ENCODE results near the gene GH1. TPM values are rescaled to one million over a fixed set of nuclear protein-coding genes. Genes with fewer than 3 reads are reported as not detected.

The GH1 gene
- total and polyA plus RNA-seq, 9 of the 15 experiments (the other 6 are each of a cell fraction or from before 2014, with no cell fraction given) = not detected

- WGBS (ENCODE audit: insufficient coverage, low coverage, missing lambda C conversion rate) = 13% methylated on average over 6 of the region's 6 CpGs
- ATAC-seq = no peak
- Histone ChIP-seq H3K27me3 (ENCODE audit: control insufficient read depth in 2 of 2, insufficient read depth in 2 of 2, low read length in 2 of 2) (peaks cover 22 to 43% of the 10 kb centered on the region in 2 experiments), H3K79me2 (ENCODE audit: control insufficient read depth, insufficient read depth, low read length) (no peaks in the 10 kb centered on the region), H4K20me1 (replicated peaks; ENCODE audit: control insufficient read depth, insufficient read depth, low read length) (no peaks in the 10 kb centered on the region; the same call in 1 of the 2 replicates), H3K9me3 (replicated peaks; ENCODE audit: control insufficient read depth, insufficient read depth, low read depth, low read length) (no peaks in the 10 kb centered on the region; the same call in 1 of the 2 replicates), H3K4me3 (no peak overlapping the region), H3K9me1 (ENCODE audit: control insufficient read depth, insufficient read depth, low read length) (no peaks in the 10 kb centered on the region), H3K9ac (ENCODE audit: insufficient read depth in 1 of 2, low read depth in 2 of 2, low read length in 2 of 2) (no peak overlapping the region), H3K4me2 (ENCODE audit: insufficient read depth, low read length) (no peak overlapping the region), H3K36me3 (ENCODE audit: control insufficient read depth, insufficient read depth, low read length) (no peaks in the 10 kb centered on the region), H2AFZ (ENCODE audit: low read depth, low read length) (no peak overlapping the region), H3K27ac (ENCODE audit: extremely low read depth, low read depth, low read length) (no peak overlapping the region), H3K4me1 (replicated peaks in 1 of 2; ENCODE audit: control insufficient read depth in 2 of 2, insufficient read depth in 2 of 2, low read length in 2 of 2) (peaks cover 0 to 24% of the 10 kb centered on the region in 2 experiments; a peak in 2 of 5 replicates)
- ChIA-PET POLR2A (no interaction called here), CTCF (ENCODE audit: low intra/inter-chr PET ratio) (interaction anchor here (0.6 kb wide), 1 partner anchor 46 kb away, joined by 3 read pairs; no protein-coding TSS in a partner anchor)
- BruUV-seq (replicated peaks) = no TSS peak
- intact Hi-C loops (cut with micrococcal nuclease) = no loop called here
- no peak for FAIRE-seq
- in situ Hi-C loops (cut with MboI) = no loop called here
- DNase-seq (ENCODE audit: extremely low read depth in 1 of 4, low spot score in 3 of 4) = no peak
- TF ChIP-seq ZNF134 (CRISPR knock-in tag; conservative IDR thresholded peaks at IDR 0.05) (no peak), CHCHD3 (CRISPR knock-in tag; IDR thresholded peaks at IDR 0.05) (no peak), TAL1 (IDR thresholded peaks at IDR 0.05) (no peak), CREB1 (IDR thresholded peaks at IDR 0.05) (no peak), CREB1 (CRISPR knock-in tag; IDR thresholded peaks at IDR 0.05) (no peak), HLTF (IDR thresholded peaks at IDR 0.05) (no peak), HDAC2 (IDR thresholded peaks at IDR 0.05) (no peak), CHD1 (IDR thresholded peaks at IDR 0.05; ENCODE audit: low read length) (no peak), NFRKB (IDR thresholded peaks at IDR 0.05; ENCODE audit: low read depth) (no peak), ZNF232 (CRISPR knock-in tag; IDR thresholded peaks at IDR 0.05) (no peak), KLF10 (CRISPR knock-in tag; IDR thresholded peaks at IDR 0.05) (no peak), CBFA2T3 (IDR thresholded peaks at IDR 0.05) (no peak), ZBTB11 (CRISPR knock-in tag; IDR thresholded peaks at IDR 0.05) (no peak), MBD2 (IDR thresholded peaks at IDR 0.05; ENCODE audit: borderline replicate concordance, low read depth) (no peak), RB1 (IDR thresholded peaks at IDR 0.05; ENCODE audit: low read depth) (no peak)
- TF ChIP-seq, protein P1, sequence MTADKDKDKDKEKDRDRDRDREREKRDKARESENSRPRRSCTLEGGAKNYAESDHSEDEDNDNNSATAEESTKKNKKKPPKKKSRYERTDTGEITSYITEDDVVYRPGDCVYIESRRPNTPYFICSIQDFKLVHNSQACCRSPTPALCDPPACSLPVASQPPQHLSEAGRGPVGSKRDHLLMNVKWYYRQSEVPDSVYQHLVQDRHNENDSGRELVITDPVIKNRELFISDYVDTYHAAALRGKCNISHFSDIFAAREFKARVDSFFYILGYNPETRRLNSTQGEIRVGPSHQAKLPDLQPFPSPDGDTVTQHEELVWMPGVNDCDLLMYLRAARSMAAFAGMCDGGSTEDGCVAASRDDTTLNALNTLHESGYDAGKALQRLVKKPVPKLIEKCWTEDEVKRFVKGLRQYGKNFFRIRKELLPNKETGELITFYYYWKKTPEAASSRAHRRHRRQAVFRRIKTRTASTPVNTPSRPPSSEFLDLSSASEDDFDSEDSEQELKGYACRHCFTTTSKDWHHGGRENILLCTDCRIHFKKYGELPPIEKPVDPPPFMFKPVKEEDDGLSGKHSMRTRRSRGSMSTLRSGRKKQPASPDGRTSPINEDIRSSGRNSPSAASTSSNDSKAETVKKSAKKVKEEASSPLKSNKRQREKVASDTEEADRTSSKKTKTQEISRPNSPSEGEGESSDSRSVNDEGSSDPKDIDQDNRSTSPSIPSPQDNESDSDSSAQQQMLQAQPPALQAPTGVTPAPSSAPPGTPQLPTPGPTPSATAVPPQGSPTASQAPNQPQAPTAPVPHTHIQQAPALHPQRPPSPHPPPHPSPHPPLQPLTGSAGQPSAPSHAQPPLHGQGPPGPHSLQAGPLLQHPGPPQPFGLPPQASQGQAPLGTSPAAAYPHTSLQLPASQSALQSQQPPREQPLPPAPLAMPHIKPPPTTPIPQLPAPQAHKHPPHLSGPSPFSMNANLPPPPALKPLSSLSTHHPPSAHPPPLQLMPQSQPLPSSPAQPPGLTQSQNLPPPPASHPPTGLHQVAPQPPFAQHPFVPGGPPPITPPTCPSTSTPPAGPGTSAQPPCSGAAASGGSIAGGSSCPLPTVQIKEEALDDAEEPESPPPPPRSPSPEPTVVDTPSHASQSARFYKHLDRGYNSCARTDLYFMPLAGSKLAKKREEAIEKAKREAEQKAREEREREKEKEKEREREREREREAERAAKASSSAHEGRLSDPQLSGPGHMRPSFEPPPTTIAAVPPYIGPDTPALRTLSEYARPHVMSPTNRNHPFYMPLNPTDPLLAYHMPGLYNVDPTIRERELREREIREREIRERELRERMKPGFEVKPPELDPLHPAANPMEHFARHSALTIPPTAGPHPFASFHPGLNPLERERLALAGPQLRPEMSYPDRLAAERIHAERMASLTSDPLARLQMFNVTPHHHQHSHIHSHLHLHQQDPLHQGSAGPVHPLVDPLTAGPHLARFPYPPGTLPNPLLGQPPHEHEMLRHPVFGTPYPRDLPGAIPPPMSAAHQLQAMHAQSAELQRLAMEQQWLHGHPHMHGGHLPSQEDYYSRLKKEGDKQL (CRISPR knock-in tag; IDR thresholded peaks at IDR 0.05; ENCODE audit: borderline replicate concordance) = no peak
Measured at GRCh38 chr17:63937319-63937718, 18.7 kb upstream of the GH1 start.

Data from K562 (cell line).